ENCODE results near the gene GTPBP3.

DNA sequence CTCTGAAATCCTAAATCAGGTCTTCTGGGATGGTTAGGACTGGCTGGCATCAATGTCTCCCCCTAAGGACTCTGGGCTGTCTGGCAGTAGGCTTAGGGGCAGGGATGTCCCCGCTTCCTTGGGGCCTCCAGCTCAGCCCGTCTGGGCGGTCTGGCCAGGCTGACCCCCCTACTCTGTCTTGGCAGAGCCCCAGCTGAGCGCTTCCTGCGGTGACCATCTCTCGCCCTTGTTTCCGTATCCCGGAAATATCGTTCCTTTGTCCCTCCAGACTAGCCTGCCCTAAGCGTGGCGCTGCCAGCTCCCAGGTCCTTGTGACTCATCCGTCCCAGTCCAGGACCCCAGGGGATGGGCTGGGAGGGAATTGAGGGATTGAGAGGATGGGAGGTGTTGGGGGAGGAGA lies 11.3 kb downstream of the GTPBP3 start:
- TF ChIP-seq, protein P1, sequence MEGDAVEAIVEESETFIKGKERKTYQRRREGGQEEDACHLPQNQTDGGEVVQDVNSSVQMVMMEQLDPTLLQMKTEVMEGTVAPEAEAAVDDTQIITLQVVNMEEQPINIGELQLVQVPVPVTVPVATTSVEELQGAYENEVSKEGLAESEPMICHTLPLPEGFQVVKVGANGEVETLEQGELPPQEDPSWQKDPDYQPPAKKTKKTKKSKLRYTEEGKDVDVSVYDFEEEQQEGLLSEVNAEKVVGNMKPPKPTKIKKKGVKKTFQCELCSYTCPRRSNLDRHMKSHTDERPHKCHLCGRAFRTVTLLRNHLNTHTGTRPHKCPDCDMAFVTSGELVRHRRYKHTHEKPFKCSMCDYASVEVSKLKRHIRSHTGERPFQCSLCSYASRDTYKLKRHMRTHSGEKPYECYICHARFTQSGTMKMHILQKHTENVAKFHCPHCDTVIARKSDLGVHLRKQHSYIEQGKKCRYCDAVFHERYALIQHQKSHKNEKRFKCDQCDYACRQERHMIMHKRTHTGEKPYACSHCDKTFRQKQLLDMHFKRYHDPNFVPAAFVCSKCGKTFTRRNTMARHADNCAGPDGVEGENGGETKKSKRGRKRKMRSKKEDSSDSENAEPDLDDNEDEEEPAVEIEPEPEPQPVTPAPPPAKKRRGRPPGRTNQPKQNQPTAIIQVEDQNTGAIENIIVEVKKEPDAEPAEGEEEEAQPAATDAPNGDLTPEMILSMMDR (optimal IDR thresholded peaks at IDR 0.05 in 1 of 3, IDR thresholded peaks at IDR 0.05 in 1 of 3, conservative IDR thresholded peaks at IDR 0.05 in 1 of 3; ENCODE audit: extremely low read depth in 1 of 3, insufficient read depth in 2 of 3, low read length in 3 of 3), result no peak
- TF ChIP-seq EZH2 (IDR thresholded peaks at IDR 0.05; ENCODE audit: low read length), result no peak
